PC-3 (cell line): ENCODE results near the gene KIF21A. TPM values are rescaled to one million over a fixed set of nuclear protein-coding genes. Genes with fewer than 3 reads are reported as not detected.

ENCODE experiments used
- ATAC-seq: fragments of 200-7000 bp; cut with Tn5 transposase; 2 replicates; pipeline ENCODE4 v1.9.1; 2020; ENCODE audit warnings: mild to moderate bottlenecking, moderate library complexity
- BruUV-seq: library from RNA; stranded (reverse); fragments of 400-500 nt; replicated peaks from 2 replicates; lab custom pipeline; 2021; lab: Mats Ljungman, UMichigan
- CTCF ChIA-PET: fragments of 300-600 bp; sonication (Branson Sonifier 250); formaldehyde crosslinking; loops from one replicate; lab custom pipeline; 2022; ENCODE audit warnings: antibody characterized with exemption; lab: Charles Lee
- POLR2A ChIA-PET: fragments of 300-600 bp; sonication (Branson Sonifier 250); formaldehyde crosslinking; loops from one replicate; lab custom pipeline; 2022; ENCODE audit warnings: antibody characterized with exemption; ENCODE audit not compliant: unreplicated experiment; lab: Charles Lee
- DNase-seq: peaks from one replicate; pipeline ENCODE4 v3.0.0-alpha.2; 2015
- H2AFZ ChIP-seq: fragments of 300-600 bp; sonication (generic); 2 replicates; pipeline ENCODE4 v1.6.0; 2016; ENCODE audit warnings: antibody characterized with exemption, low read length
- H3F3A ChIP-seq: fragments of 300-600 bp; sonication (generic); one replicate; pipeline ENCODE4 v1.6.0; 2017; ENCODE audit warnings: antibody characterized with exemption, low read length, control low read depth, mild to moderate bottlenecking; ENCODE audit not compliant: unreplicated experiment
- H3K27ac ChIP-seq: fragments of 300-600 bp; sonication (generic); 2 replicates; pipeline ENCODE4 v1.5.1; 2016; ENCODE audit warnings: mild to moderate bottlenecking, low read length
- H3K27me3 ChIP-seq: fragments of 300-600 bp; sonication (generic); 2 replicates; pipeline ENCODE4 v1.6.1; 2016; ENCODE audit warnings: low read length, mixed read lengths
- H3K36me3 ChIP-seq: fragments of 300-600 bp; sonication (generic); 2 replicates; pipeline ENCODE4 v1.6.1; 2016; ENCODE audit warnings: low read depth, mixed run types, low read length, mixed read lengths
- H3K4me1 ChIP-seq: fragments of 300-600 bp; sonication (generic); 2 replicates; pipeline ENCODE4 v1.5.1; 2016; ENCODE audit warnings: low read length; ENCODE audit not compliant: insufficient read depth
- H3K4me2 ChIP-seq: fragments of 300-600 bp; sonication (generic); 2 replicates; pipeline ENCODE4 v1.6.0; 2016; ENCODE audit warnings: low read length
- H3K4me3 ChIP-seq: fragments of 300-600 bp; sonication (generic); 2 replicates; pipeline ENCODE4 v1.5.1; 2016; ENCODE audit warnings: mild to moderate bottlenecking, low read length, mixed read lengths
- H3K79me2 ChIP-seq: fragments of 300-600 bp; sonication (generic); 2 replicates; pipeline ENCODE4 v1.6.1; 2017; ENCODE audit warnings: low read length, mixed read lengths
- H3K9ac ChIP-seq: fragments of 300-600 bp; sonication (generic); 2 replicates; pipeline ENCODE4 v1.6.0; 2016; ENCODE audit warnings: mild to moderate bottlenecking, low read length
- H3K9me2 ChIP-seq: fragments of 300-600 bp; sonication (generic); replicated peaks from 2 replicates; pipeline ENCODE4 v1.6.1; 2016; ENCODE audit warnings: mixed run types, low read length, mixed read lengths
- H3K9me3 ChIP-seq: fragments of 300-600 bp; sonication (generic); 2 replicates; pipeline ENCODE4 v1.6.1; 2016; ENCODE audit warnings: low read length, mixed read lengths
- H4K20me1 ChIP-seq: fragments of 300-600 bp; sonication (generic); 2 replicates; pipeline ENCODE4 v1.6.1; 2016; ENCODE audit warnings: low read length, mixed read lengths
- CTCF ChIP-seq: fragments of 300-600 bp; sonication (generic); conservative IDR thresholded peaks from 2 replicates; pipeline ENCODE4 v1.5.1; 2017; ENCODE audit warnings: antibody characterized with exemption, low read depth, mild to moderate bottlenecking, low read length
- EZH2 ChIP-seq: fragments of 300-600 bp; sonication (generic); IDR thresholded peaks from one replicate; pipeline ENCODE4 v1.6.1; 2017; ENCODE audit warnings: antibody characterized with exemption, mild to moderate bottlenecking, low read length; ENCODE audit not compliant: unreplicated experiment
- EZH2phosphoT487 ChIP-seq: fragments of 300-600 bp; sonication (generic); IDR thresholded peaks from 2 replicates; pipeline ENCODE4 v1.6.1; 2018; ENCODE audit warnings: mild to moderate bottlenecking, antibody characterized with exemption, low read length, borderline replicate concordance
- intact Hi-C: fragments of 100-400 bp; cut with micrococcal nuclease; formaldehyde crosslinking; loops from 2 replicates; pipeline ENCODE4 v1.9.0; 2023
- total RNA-seq: library from RNA; depleted of rRNA; stranded (reverse); fragments of >200 nt; gene quantifications from 2 replicates; pipeline ENCODE4 v1.2.3, GENCODE V29; 2014

Gene KIF21A
- total RNA-seq, 1 experiment from 2014 or later, result 25.1 TPM

- H3K9me2 ChIP-seq, result no peaks in the 10 kb centered on the region
- H3K36me3 ChIP-seq, result no peaks in the 10 kb centered on the region
- DNase-seq (no peak), ATAC-seq (no peak)
- no peak overlapping the region for H3K4me3 ChIP-seq
- TF ChIP-seq EZH2phosphoT487 (no peak), CTCF (no peak), EZH2 (no peak)
- peaks cover 19% of the 10 kb centered on the region for H3K79me2 ChIP-seq
- no peak overlapping the region for H2AFZ ChIP-seq
- CTCF ChIA-PET, result no interaction called here
- intact Hi-C loops, result no loop called here
- H3F3A ChIP-seq, result no peaks in the 10 kb centered on the region
- no peak overlapping the region for H3K4me2 ChIP-seq
- H3K9me3 ChIP-seq, result no peaks in the 10 kb centered on the region
- BruUV-seq, result no TSS peak
- no peaks in the 10 kb centered on the region for H3K27me3 ChIP-seq
- no peaks in the 10 kb centered on the region for H4K20me1 ChIP-seq
- POLR2A ChIA-PET, result interaction anchor here (0.6 kb wide), 1 partner anchor 492 kb away, joined by 3 read pairs; no protein-coding TSS in a partner anchor
- H3K27ac ChIP-seq, result no peak overlapping the region
- H3K4me1 ChIP-seq, result no peaks in the 10 kb centered on the region
- H3K9ac ChIP-seq, result no peak overlapping the region
These were observed 40.0 kb downstream of the KIF21A start for GRCh38 chr12:39402922-39403321.

- H3K4me3 ChIP-seq, result no peak overlapping the region
- BruUV-seq, result no TSS peak
- H3K27ac ChIP-seq, result no peak overlapping the region
- H3K4me2 ChIP-seq, result no peak overlapping the region
- no peaks in the 10 kb centered on the region for H3K27me3 ChIP-seq
- H3K9me2 ChIP-seq, result no peaks in the 10 kb centered on the region
- no peak for ATAC-seq
- no peaks in the 10 kb centered on the region for H4K20me1 ChIP-seq
- no peak overlapping the region for H2AFZ ChIP-seq
- no peak for TF ChIP-seq EZH2
- no peak for TF ChIP-seq EZH2phosphoT487
- no peak for TF ChIP-seq CTCF
- ChIA-PET POLR2A (no interaction called here), CTCF (no interaction called here)
- peaks cover 21% of the 10 kb centered on the region for H3K79me2 ChIP-seq
- intact Hi-C loops, result no loop called here
- H3K36me3 ChIP-seq, result no peaks in the 10 kb centered on the region
- no peak for DNase-seq
- H3K4me1 ChIP-seq, result no peaks in the 10 kb centered on the region
- H3K9me3 ChIP-seq, result no peaks in the 10 kb centered on the region
- no peak overlapping the region for H3K9ac ChIP-seq
- no peaks in the 10 kb centered on the region for H3F3A ChIP-seq
These were observed 41.5 kb downstream of the KIF21A start for GRCh38 chr12:39401459-39401858.

GRCh38 chr12:39395866-39396265 lies 47.1 kb downstream of the KIF21A start:
- intact Hi-C loops, result no loop called here
- CTCF ChIA-PET, result no interaction called here

More at GRCh38 chr12:39395866-39396265, 47.1 kb downstream of the KIF21A start:
- Histone ChIP-seq H3K36me3 (no peaks in the 10 kb centered on the region), H3K9me2 (no peaks in the 10 kb centered on the region; the same call in 1 of the 2 replicates), H3K27ac (no peak overlapping the region), H3K9me3 (no peaks in the 10 kb centered on the region), H2AFZ (no peak overlapping the region), H3K79me2 (0 out of 2 replicates have a peak, but pooled peaks cover 3% of the 10 kb centered on the region), H3K27me3 (no peaks in the 10 kb centered on the region), H3F3A (no peaks in the 10 kb centered on the region), H4K20me1 (no peaks in the 10 kb centered on the region), H3K4me2 (no peak overlapping the region), H3K4me1 (no peaks in the 10 kb centered on the region), H3K4me3 (no peak overlapping the region), H3K9ac (no peak overlapping the region)
- POLR2A ChIA-PET, result no interaction called here
- DNase-seq (no peak), ATAC-seq (no peak)
- BruUV-seq, result no TSS peak
- TF ChIP-seq EZH2 (no peak), CTCF (no peak), EZH2phosphoT487 (no peak)
